ENCODE measurements around the gene IL25. TPM values are rescaled to one million over a fixed set of nuclear protein-coding genes. Genes with fewer than 3 reads are reported as not detected.
A peak's percentile ranks its signal among the peaks of the same experiment; 100 is the strongest.

Gene IL25
- total and polyA plus RNA-seq, 3 experiments from 2014 or later: not detected

GRCh38 chr14:23349156-23349845 is 23.3 kb upstream of the IL25 start:
- Mint-ChIP-seq H3K36me3 (peaks cover 0 to 2% (median 0%) of the 10 kb centered on the region in 3 donors), H3K4me1 (peaks cover 10 to 21% (median 17%) of the 10 kb centered on the region in 3 donors), H3K9me3 (peaks cover 0 to 1% (median 0%) of the 10 kb centered on the region in 5 donors), H3K27me3 (peaks cover 32 to 42% of the 10 kb centered on the region in 2 donors), H3K27ac (peak overlapping the region in 1 of 8 donors; percentile 85), H3K4me3 (peak overlapping the region in 2 of 7 donors; percentile 7 to 56)
- Histone ChIP-seq H3K36me3 (ENCODE audit: insufficient read depth, low read length) (no peaks in the 10 kb centered on the region), H3K27ac (ENCODE audit: low read depth, low read length) (no peak overlapping the region), H3K4me1 (ENCODE audit: insufficient read depth, low read length) (peaks cover 4% of the 10 kb centered on the region), H3K4me3 (ENCODE audit: low read length) (no peak overlapping the region), H3K9me3 (ENCODE audit: low read length) (no peaks in the 10 kb centered on the region), H3K27me3 (ENCODE audit: insufficient read depth, low read length, poor library complexity, severe bottlenecking) (no peaks in the 10 kb centered on the region)
- CTCF ChIA-PET: no interaction called here
- DNase-seq: no peak
- POLR2A ChIA-PET: no interaction called here

GRCh38 chr14:23351681-23352505 is 20.7 kb upstream of the IL25 start:
- ChIA-PET CTCF (interaction anchor here (1.9 kb wide), 1 partner anchor 28 kb away, joined by 6 read pairs; no protein-coding TSS in a partner anchor), POLR2A (interaction anchor here (1.2 kb wide), 1 partner anchor 31 kb away, joined by 4 read pairs; no protein-coding TSS in a partner anchor)
- Mint-ChIP-seq H3K27ac (no peak overlapping the region), H3K36me3 (peaks cover 0 to 2% (median 0%) of the 10 kb centered on the region in 3 donors), H3K27me3 (peaks cover 45 to 63% of the 10 kb centered on the region in 2 donors), H3K9me3 (peaks cover 0 to 1% (median 0%) of the 10 kb centered on the region in 5 donors), H3K4me3 (peak overlapping the region; percentile 36 to 76 (median 67)), H3K4me1 (peaks cover 10 to 21% (median 17%) of the 10 kb centered on the region in 3 donors)
- Histone ChIP-seq H3K27me3 (ENCODE audit: insufficient read depth, low read length, poor library complexity, severe bottlenecking) (no peaks in the 10 kb centered on the region), H3K4me1 (ENCODE audit: insufficient read depth, low read length) (peaks cover 4% of the 10 kb centered on the region), H3K27ac (ENCODE audit: low read depth, low read length) (no peak overlapping the region), H3K36me3 (ENCODE audit: insufficient read depth, low read length) (no peaks in the 10 kb centered on the region), H3K9me3 (ENCODE audit: low read length) (no peaks in the 10 kb centered on the region), H3K4me3 (ENCODE audit: low read length) (peak overlapping the region; percentile 44)
- peak in 1 of 5 donors; percentile 6 for DNase-seq

GRCh38 chr14:23352506-23353432 is 19.8 kb upstream of the IL25 start, which contains the start of gene SLC22A17:
TSS of gene SLC22A17 (minus strand) at chr14:23352887.
- Histone ChIP-seq H3K27ac (ENCODE audit: low read depth, low read length) (no peak within 1 kb of the TSS), H3K4me1 (ENCODE audit: insufficient read depth, low read length) (peaks cover 4% of the 10 kb centered on the region), H3K9me3 (ENCODE audit: low read length) (no peaks in the 10 kb centered on the region), H3K4me3 (ENCODE audit: low read length) (peak within 1 kb of the TSS; percentile 44), H3K27me3 (ENCODE audit: insufficient read depth, low read length, poor library complexity, severe bottlenecking) (no peaks in the 10 kb centered on the region), H3K36me3 (ENCODE audit: insufficient read depth, low read length) (no peaks in the 10 kb centered on the region)
- CTCF ChIA-PET: interaction anchor here (0.9 to 1.9 kb wide), 2 partner anchors 27 to 32 kb away, joined by 3 to 6 read pairs; partner anchors contain the start of gene PABPN1
- peaks cover 46 to 66% of the 10 kb centered on the region in 2 donors for H3K27me3 Mint-ChIP-seq
- peaks cover 0 to 1% (median 0%) of the 10 kb centered on the region in 5 donors for H3K9me3 Mint-ChIP-seq
- H3K27ac Mint-ChIP-seq: peak within 1 kb of the TSS in 6 of 8 donors; percentile 4 to 61 (median 31)
- POLR2A ChIA-PET: interaction anchor here (1.2 kb wide), 1 partner anchor 32 kb away, joined by 4 read pairs; no protein-coding TSS in a partner anchor
- peaks cover 10 to 21% (median 17%) of the 10 kb centered on the region in 3 donors for H3K4me1 Mint-ChIP-seq
- peak within 1 kb of the TSS; percentile 67 to 83 (median 73) for H3K4me3 Mint-ChIP-seq
- H3K36me3 Mint-ChIP-seq: peaks cover 0 to 2% (median 0%) of the 10 kb centered on the region in 3 donors
- DNase-seq: peak in 4 of 5 donors; percentile 11 to 71 (median 54)

GRCh38 chr14:23353433-23353780 is 19.2 kb upstream of the IL25 start:
- Mint-ChIP-seq H3K4me3 (peak overlapping the region; percentile 45 to 83 (median 72)), H3K4me1 (peaks cover 10 to 21% (median 17%) of the 10 kb centered on the region in 3 donors), H3K36me3 (peaks cover 0 to 2% (median 0%) of the 10 kb centered on the region in 3 donors), H3K9me3 (peaks cover 0 to 1% (median 0%) of the 10 kb centered on the region in 5 donors), H3K27me3 (peaks cover 46 to 69% of the 10 kb centered on the region in 2 donors), H3K27ac (peak overlapping the region in 3 of 8 donors; percentile 4 to 61 (median 31))
- no peak for DNase-seq
- Histone ChIP-seq H3K27me3 (ENCODE audit: insufficient read depth, low read length, poor library complexity, severe bottlenecking) (no peaks in the 10 kb centered on the region), H3K4me1 (ENCODE audit: insufficient read depth, low read length) (peaks cover 4% of the 10 kb centered on the region), H3K36me3 (ENCODE audit: insufficient read depth, low read length) (no peaks in the 10 kb centered on the region), H3K9me3 (ENCODE audit: low read length) (no peaks in the 10 kb centered on the region), H3K4me3 (ENCODE audit: low read length) (no peak overlapping the region), H3K27ac (ENCODE audit: low read depth, low read length) (no peak overlapping the region)
- CTCF ChIA-PET: interaction anchor here (0.9 kb wide), 1 partner anchor 32 kb away, joined by 3 read pairs; the partner anchor contains the start of gene PABPN1
- POLR2A ChIA-PET: interaction anchor here (1.2 kb wide), 1 partner anchor 33 kb away, joined by 4 read pairs; no protein-coding TSS in a partner anchor

- peaks cover 0 to 1% (median 0%) of the 10 kb centered on the region in 5 donors for H3K9me3 Mint-ChIP-seq
- H3K4me1 Mint-ChIP-seq: peaks cover 10 to 21% (median 17%) of the 10 kb centered on the region in 3 donors
Measured at GRCh38 chr14:23354990-23355389, 17.6 kb upstream of the IL25 start.

GRCh38 chr14:23355871-23356435 is 16.7 kb upstream of the IL25 start:
- H3K9me3 ChIP-seq (ENCODE audit: low read length): no peaks in the 10 kb centered on the region
- H3K4me1 ChIP-seq (ENCODE audit: insufficient read depth, low read length): peaks cover 4% of the 10 kb centered on the region
- H3K4me3 Mint-ChIP-seq: no peak overlapping the region
- CTCF ChIA-PET: no interaction called here
- peaks cover 0 to 2% (median 0%) of the 10 kb centered on the region in 3 donors for H3K36me3 Mint-ChIP-seq
- H3K27me3 Mint-ChIP-seq: peaks cover 39 to 53% of the 10 kb centered on the region in 2 donors
- POLR2A ChIA-PET: no interaction called here
- H3K4me3 ChIP-seq (ENCODE audit: low read length): no peak overlapping the region
- no peak overlapping the region for H3K27ac ChIP-seq (ENCODE audit: low read depth, low read length)
- DNase-seq: no peak
- H3K27ac Mint-ChIP-seq: no peak overlapping the region
- H3K9me3 Mint-ChIP-seq: peaks cover 0 to 1% (median 0%) of the 10 kb centered on the region in 5 donors
- no peaks in the 10 kb centered on the region for H3K27me3 ChIP-seq (ENCODE audit: insufficient read depth, low read length, poor library complexity, severe bottlenecking)
- H3K4me1 Mint-ChIP-seq: peaks cover 10 to 21% (median 17%) of the 10 kb centered on the region in 3 donors
- H3K36me3 ChIP-seq (ENCODE audit: insufficient read depth, low read length): no peaks in the 10 kb centered on the region

More at GRCh38 chr14:23354990-23355389, 17.6 kb upstream of the IL25 start:
- ChIA-PET POLR2A (no interaction called here), CTCF (no interaction called here)
- Histone ChIP-seq H3K27ac (ENCODE audit: low read depth, low read length) (no peak overlapping the region), H3K9me3 (ENCODE audit: low read length) (no peaks in the 10 kb centered on the region), H3K4me3 (ENCODE audit: low read length) (no peak overlapping the region), H3K27me3 (ENCODE audit: insufficient read depth, low read length, poor library complexity, severe bottlenecking) (no peaks in the 10 kb centered on the region), H3K36me3 (ENCODE audit: insufficient read depth, low read length) (no peaks in the 10 kb centered on the region), H3K4me1 (ENCODE audit: insufficient read depth, low read length) (peaks cover 4% of the 10 kb centered on the region)
- Mint-ChIP-seq H3K36me3 (peaks cover 0 to 2% (median 0%) of the 10 kb centered on the region in 3 donors), H3K27me3 (peaks cover 40 to 62% of the 10 kb centered on the region in 2 donors), H3K4me3 (no peak overlapping the region), H3K27ac (no peak overlapping the region)
- no peak for DNase-seq

GRCh38 chr14:23356662-23357061 is 15.9 kb upstream of the IL25 start:
- Mint-ChIP-seq H3K27ac (no peak overlapping the region), H3K4me1 (peaks cover 6 to 14% (median 12%) of the 10 kb centered on the region in 3 donors), H3K4me3 (no peak overlapping the region), H3K27me3 (peaks cover 33 to 46% of the 10 kb centered on the region in 2 donors), H3K9me3 (peaks cover 0 to 1% (median 0%) of the 10 kb centered on the region in 5 donors), H3K36me3 (peaks cover 0 to 2% (median 0%) of the 10 kb centered on the region in 3 donors)
- Histone ChIP-seq H3K27me3 (ENCODE audit: insufficient read depth, low read length, poor library complexity, severe bottlenecking) (no peaks in the 10 kb centered on the region), H3K4me1 (ENCODE audit: insufficient read depth, low read length) (peaks cover 4% of the 10 kb centered on the region), H3K4me3 (ENCODE audit: low read length) (no peak overlapping the region), H3K9me3 (ENCODE audit: low read length) (no peaks in the 10 kb centered on the region), H3K36me3 (ENCODE audit: insufficient read depth, low read length) (no peaks in the 10 kb centered on the region), H3K27ac (ENCODE audit: low read depth, low read length) (no peak overlapping the region)
- POLR2A ChIA-PET: no interaction called here
- CTCF ChIA-PET: no interaction called here
- DNase-seq: no peak

All from CD8-positive, alpha-beta memory T cell (primary cell).